CD4-positive, alpha-beta T cell (primary cell): ENCODE measurements around the gene DGUOK. TPM values are rescaled to one million over a fixed set of nuclear protein-coding genes. Genes with fewer than 3 reads are reported as not detected.

ENCODE experiments used
- ATAC-seq: fragments of 200-7000 bp; cut with Tn5 transposase; one replicate; pipeline ENCODE4 v1.10.0; 2022; ENCODE audit warnings: mild to moderate bottlenecking; ENCODE audit not compliant: poor library complexity
- CTCF ChIA-PET: fragments of 350-600 bp; sonication (Branson Sonifier 250); formaldehyde crosslinking; loops from one replicate; lab custom pipeline; 2021; ENCODE audit warnings: antibody characterized with exemption, inconsistent platforms; lab: Charles Lee
- POLR2A ChIA-PET: fragments of 350-600 bp; sonication (Branson Sonifier 250); formaldehyde crosslinking; loops from one replicate; lab custom pipeline; 2021; ENCODE audit warnings: antibody characterized with exemption, inconsistent platforms; lab: Charles Lee
- DNase-seq, 14 experiments: peaks; one replicate each; pipeline ENCODE4 v3.0.0-alpha.2; 2013 to 2020; ENCODE audit warnings: mixed read lengths in 2 of 14
- H3K27ac ChIP-seq, 2 donors: one replicate each; pipeline versions ENCODE4 v1.5.1 to v1.7.0; 2013; ENCODE audit warnings: low read length in 2 of 2, low read depth in 1 of 2, mild to moderate bottlenecking in 1 of 2
- H3K27me3 ChIP-seq, 2 experiments: 1 replicate in 1 of 2; 2 replicates in 1 of 2; pipeline versions ENCODE4 v1.6.1 to v1.7.0; 2013; ENCODE audit warnings: low read length in 2 of 2, control low read depth in 1 of 2, mild to moderate bottlenecking in 1 of 2, moderate library complexity in 1 of 2; ENCODE audit not compliant: insufficient read depth in 2 of 2, control insufficient read depth in 1 of 2
- H3K36me3 ChIP-seq: one replicate; pipeline ENCODE4 v1.6.1; 2013; ENCODE audit warnings: low read length, control low read depth; ENCODE audit not compliant: insufficient read depth
- H3K4me1 ChIP-seq: one replicate; pipeline ENCODE4 v1.6.1; 2013; ENCODE audit warnings: low read length, control low read depth; ENCODE audit not compliant: insufficient read depth
- H3K4me3 ChIP-seq: one replicate; pipeline ENCODE4 v1.5.1; 2013; ENCODE audit warnings: mild to moderate bottlenecking, low read length, moderate library complexity
- H3K9me3 ChIP-seq, 2 experiments: 1 replicate in 1 of 2; 2 replicates in 1 of 2; pipeline versions ENCODE4 v1.6.1 to v1.7.0; 2013; ENCODE audit warnings: low read length in 2 of 2, mild to moderate bottlenecking in 2 of 2, control low read depth in 1 of 2, moderate library complexity in 1 of 2; ENCODE audit not compliant: control insufficient read depth in 1 of 2, insufficient read depth in 1 of 2
- H3K27ac Mint-ChIP-seq: one replicate; pipeline ENCODE4 v1.8.0; 2020; ENCODE audit warnings: mixed read lengths
- H3K27me3 Mint-ChIP-seq: one replicate; pipeline ENCODE4 v1.8.0; 2021; ENCODE audit warnings: mixed read lengths
- H3K36me3 Mint-ChIP-seq: one replicate; pipeline ENCODE4 v1.8.0; 2021; ENCODE audit warnings: low read depth, mixed read lengths
- H3K4me1 Mint-ChIP-seq: one replicate; pipeline ENCODE4 v1.8.0; 2021; ENCODE audit warnings: low read depth, mixed read lengths
- H3K4me3 Mint-ChIP-seq: one replicate; pipeline ENCODE4 v1.8.0; 2020; ENCODE audit warnings: mild to moderate bottlenecking, mixed read lengths
- H3K9me3 Mint-ChIP-seq: one replicate; pipeline ENCODE4 v1.8.0; 2020; ENCODE audit warnings: mixed read lengths
- intact Hi-C, 2 experiments: fragments of 100-400 bp; cut with DNase I in 1 of 2; cut with micrococcal nuclease in 1 of 2; formaldehyde crosslinking; loops; one replicate each; pipeline versions ENCODE4 v1.15.1 to v1.9.0; 2023 to 2025; cut with DNase I, micrococcal nuclease
- total RNA-seq, 174 experiments: library from RNA in 2 of 174; stranded (reverse) in 2 of 174; gene quantifications; one replicate each; pipeline ENCODE4 v1.2.3 and lab custom pipeline; 2021 to 2026
- TF ChIP-seq, protein P1 (sequence below): fragments of 200-600 bp; IDR thresholded peaks from one replicate; pipeline ENCODE4 v1.8.0; 2022; ENCODE audit warnings: antibody characterized with exemption, mild to moderate bottlenecking

Gene DGUOK
- total RNA-seq, 2 experiments from 2014 or later, result 30.5 to 32.0 TPM

DNA sequence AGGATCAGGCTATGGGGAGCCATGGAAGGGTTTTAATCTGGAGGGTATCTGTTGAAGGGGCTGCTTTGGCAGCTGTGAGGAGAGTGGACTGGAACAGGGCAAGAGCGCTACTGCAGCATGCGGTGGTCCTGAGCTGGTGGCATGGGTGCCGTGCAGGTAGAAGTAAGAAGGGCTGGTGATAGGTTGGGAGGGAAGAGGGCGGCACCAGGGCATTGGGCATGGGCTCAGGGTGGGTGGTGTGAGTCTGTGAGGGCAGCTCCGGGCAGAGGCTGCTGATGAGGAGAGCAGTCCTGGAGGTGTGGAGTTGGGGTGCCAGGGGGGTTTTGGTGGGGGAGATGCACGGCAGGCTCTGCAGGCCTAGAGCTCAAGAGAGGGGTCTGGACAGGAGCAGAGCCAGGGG is 31.8 kb upstream of the DGUOK start:
- Mint-ChIP-seq H3K27me3 (no peaks in the 10 kb centered on the region), H3K4me3 (no peak overlapping the region), H3K4me1 (peaks cover 24% of the 10 kb centered on the region), H3K36me3 (no peaks in the 10 kb centered on the region), H3K9me3 (no peaks in the 10 kb centered on the region), H3K27ac (no peak overlapping the region)
- Histone ChIP-seq H3K27me3 (no peaks in the 10 kb centered on the region), H3K4me1 (peaks cover 21% of the 10 kb centered on the region), H3K9me3 (no peaks in the 10 kb centered on the region), H3K27ac (no peak overlapping the region), H3K36me3 (no peaks in the 10 kb centered on the region), H3K4me3 (no peak overlapping the region)
- ChIA-PET CTCF (no interaction called here), POLR2A (no interaction called here)
- intact Hi-C loops, result no loop called here
- DNase-seq (no peak), ATAC-seq (no peak)
- TF ChIP-seq, protein P1, sequence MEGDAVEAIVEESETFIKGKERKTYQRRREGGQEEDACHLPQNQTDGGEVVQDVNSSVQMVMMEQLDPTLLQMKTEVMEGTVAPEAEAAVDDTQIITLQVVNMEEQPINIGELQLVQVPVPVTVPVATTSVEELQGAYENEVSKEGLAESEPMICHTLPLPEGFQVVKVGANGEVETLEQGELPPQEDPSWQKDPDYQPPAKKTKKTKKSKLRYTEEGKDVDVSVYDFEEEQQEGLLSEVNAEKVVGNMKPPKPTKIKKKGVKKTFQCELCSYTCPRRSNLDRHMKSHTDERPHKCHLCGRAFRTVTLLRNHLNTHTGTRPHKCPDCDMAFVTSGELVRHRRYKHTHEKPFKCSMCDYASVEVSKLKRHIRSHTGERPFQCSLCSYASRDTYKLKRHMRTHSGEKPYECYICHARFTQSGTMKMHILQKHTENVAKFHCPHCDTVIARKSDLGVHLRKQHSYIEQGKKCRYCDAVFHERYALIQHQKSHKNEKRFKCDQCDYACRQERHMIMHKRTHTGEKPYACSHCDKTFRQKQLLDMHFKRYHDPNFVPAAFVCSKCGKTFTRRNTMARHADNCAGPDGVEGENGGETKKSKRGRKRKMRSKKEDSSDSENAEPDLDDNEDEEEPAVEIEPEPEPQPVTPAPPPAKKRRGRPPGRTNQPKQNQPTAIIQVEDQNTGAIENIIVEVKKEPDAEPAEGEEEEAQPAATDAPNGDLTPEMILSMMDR, result no peak

DNA sequence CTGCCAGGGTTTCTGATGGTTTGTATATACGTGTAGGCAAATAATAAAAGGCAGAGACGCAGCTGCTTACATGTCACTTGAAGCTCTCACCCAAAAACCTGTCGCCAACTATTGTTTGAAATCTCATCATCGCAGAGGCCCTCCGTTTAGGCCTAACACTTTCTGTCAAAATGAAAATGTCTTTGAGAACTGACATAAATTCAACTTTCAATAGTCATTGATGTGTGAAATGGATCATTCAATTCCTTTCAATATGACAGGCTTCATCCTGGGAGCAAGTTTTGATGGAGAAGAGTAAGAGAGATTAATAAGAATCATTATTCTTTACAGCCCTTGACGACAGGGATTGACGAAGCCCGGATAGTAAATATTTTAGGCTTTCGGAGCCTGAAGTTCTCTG is 31.2 kb upstream of the DGUOK start:
- H3K27ac ChIP-seq, result no peak overlapping the region
- TF ChIP-seq, protein P1, result no peak
- DNase-seq (no peak), ATAC-seq (no peak)
- H3K4me1 Mint-ChIP-seq, result peaks cover 24% of the 10 kb centered on the region
- peaks cover 21% of the 10 kb centered on the region for H3K4me1 ChIP-seq
- H3K4me3 Mint-ChIP-seq, result no peak overlapping the region
- H3K36me3 Mint-ChIP-seq, result no peaks in the 10 kb centered on the region
- H3K27ac Mint-ChIP-seq, result no peak overlapping the region
- H3K27me3 Mint-ChIP-seq, result no peaks in the 10 kb centered on the region
- POLR2A ChIA-PET, result no interaction called here
- H3K9me3 Mint-ChIP-seq, result no peaks in the 10 kb centered on the region
- intact Hi-C loops, result no loop called here
- CTCF ChIA-PET, result no interaction called here
- no peaks in the 10 kb centered on the region for H3K36me3 ChIP-seq
- no peaks in the 10 kb centered on the region for H3K9me3 ChIP-seq
- H3K4me3 ChIP-seq, result no peak overlapping the region
- H3K27me3 ChIP-seq, result no peaks in the 10 kb centered on the region

DNA sequence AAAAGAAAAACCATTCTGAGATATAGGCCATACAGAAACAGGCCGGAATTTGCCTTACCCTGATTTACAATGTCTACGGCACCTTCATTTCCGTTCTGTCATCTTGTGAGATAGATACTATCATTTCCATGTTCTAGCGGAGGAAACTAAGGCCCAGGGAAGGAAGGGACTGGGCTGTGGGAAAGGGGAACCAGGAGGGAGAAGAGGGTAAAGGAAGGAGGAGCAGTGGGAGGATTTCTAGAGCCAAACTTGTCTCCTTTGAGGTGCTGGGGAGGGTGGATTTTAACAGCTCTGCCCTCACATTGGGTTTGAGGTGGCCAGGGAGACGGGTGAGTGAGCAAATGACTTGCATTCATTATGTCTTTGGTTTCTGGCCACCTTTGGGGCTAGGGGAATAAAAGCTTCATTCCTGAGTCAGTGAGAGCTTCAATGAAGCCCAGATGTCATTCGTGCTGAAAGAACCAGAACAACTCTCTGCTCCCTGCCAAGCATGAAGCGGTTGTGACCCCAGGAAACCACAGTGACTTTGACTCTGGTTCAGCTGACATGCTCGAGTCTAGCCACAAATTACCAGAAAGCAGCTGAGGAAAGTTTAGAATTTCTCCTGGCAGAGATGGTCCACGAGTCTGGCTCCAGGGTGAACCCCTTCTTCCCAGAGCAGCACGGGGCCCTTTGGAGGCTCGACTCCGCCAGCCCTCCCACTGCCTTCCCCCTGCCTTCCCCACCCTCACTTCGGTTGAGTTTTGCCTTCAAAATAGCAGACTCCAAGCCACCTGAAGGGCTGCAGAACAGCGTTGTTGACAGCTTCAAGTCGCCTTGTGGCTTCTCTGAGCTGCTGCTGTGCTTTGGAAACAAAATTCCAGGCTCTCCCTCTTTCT is 30.1 kb upstream of the DGUOK start:
- H3K4me1 Mint-ChIP-seq, result peaks cover 24% of the 10 kb centered on the region
- peak; percentile 85 for ATAC-seq
- ChIA-PET CTCF (no interaction called here), POLR2A (interaction anchor here (1.0 kb wide), 1 partner anchor 30 kb away, joined by 4 read pairs; the partner anchor contains the start of gene DGUOK)
- Histone ChIP-seq H3K4me1 (peaks cover 21% of the 10 kb centered on the region), H3K27me3 (peaks cover 0 to 1% of the 10 kb centered on the region in 2 experiments), H3K36me3 (no peaks in the 10 kb centered on the region), H3K9me3 (no peaks in the 10 kb centered on the region), H3K4me3 (no peak overlapping the region), H3K27ac (peak overlapping the region; percentile 39 to 48)
- H3K27me3 Mint-ChIP-seq, result no peaks in the 10 kb centered on the region
- peak overlapping the region; percentile 65 for H3K4me3 Mint-ChIP-seq
- DNase-seq, result peak in 8 of 14 experiments; percentile 6 to 61 (median 24)
- H3K9me3 Mint-ChIP-seq, result no peaks in the 10 kb centered on the region
- TF ChIP-seq, protein P1, result no peak
- intact Hi-C loops, result no loop called here
- H3K27ac Mint-ChIP-seq, result peak overlapping the region; percentile 82
- no peaks in the 10 kb centered on the region for H3K36me3 Mint-ChIP-seq
